Raji (cell line): ENCODE measurements around the gene NPW.
A peak's percentile ranks its signal among the peaks of the same experiment; 100 is the strongest.

Source experiments
- POLR2A ChIP-seq: IDR thresholded peaks from 2 replicates; pipeline ENCODE4 v1.6.1; 2011; ENCODE audit warnings: low read depth, low read length, control low read depth; ENCODE audit not compliant: insufficient read depth

NPW gene

GRCh38 chr16:1992704-1993317, 26.8 kb upstream of the NPW start:
- no peak for TF ChIP-seq POLR2A

GRCh38 chr16:1993731-1994131, 25.9 kb upstream of the NPW start:
- peak; percentile 25; the same call in 1 of the 2 replicates for TF ChIP-seq POLR2A

- TF ChIP-seq POLR2A: no peak
These were observed 21.9 kb upstream of the NPW start for GRCh38 chr16:1997494-1998359.

- no peak for TF ChIP-seq POLR2A
These were observed 21.2 kb upstream of the NPW start for GRCh38 chr16:1998360-1998835.

- no peak for TF ChIP-seq POLR2A
These were observed 20.5 kb upstream of the NPW start for GRCh38 chr16:1998852-1999801.

GRCh38 chr16:1999866-2000514, 19.6 kb upstream of the NPW start:
- no peak for TF ChIP-seq POLR2A

GRCh38 chr16:2001035-2001434, 18.6 kb upstream of the NPW start:
- no peak for TF ChIP-seq POLR2A

GRCh38 chr16:2001456-2002355, 17.9 kb upstream of the NPW start:
- no peak for TF ChIP-seq POLR2A

- no peak for TF ChIP-seq POLR2A
These were observed 17.0 kb upstream of the NPW start for GRCh38 chr16:2002406-2003230.

- no peak for TF ChIP-seq POLR2A
These were observed 16.3 kb upstream of the NPW start for GRCh38 chr16:2003231-2003826.

GRCh38 chr16:2003827-2004641, 15.6 kb upstream of the NPW start:
- TF ChIP-seq POLR2A: 0 out of 2 replicates have a peak, but pooled peaks have one; percentile 19
